Measurements from ENCODE around the gene REC114. TPM values are rescaled to one million over a fixed set of nuclear protein-coding genes. Genes with fewer than 3 reads are reported as not detected.

The REC114 gene
- polyA plus RNA-seq, 1 donor (not counting 4 experiments of a cell fraction or from before 2014, with no cell fraction given) = not detected

GRCh38 chr15:73474785-73475184, 31.8 kb downstream of the REC114 start:
- FAIRE-seq (no peak), DNase-seq (ENCODE audit: low read depth, low spot score) (no peak)
- Histone ChIP-seq H3K4me3 (ENCODE audit: control insufficient read depth in 2 of 3, extremely low read depth in 1 of 3, insufficient read depth in 2 of 3, low read depth in 1 of 3, low read length in 3 of 3) (no peak overlapping the region), H3K9me3 (ENCODE audit: control insufficient read depth, low read depth, low read length) (no peaks in the 10 kb centered on the region), H3K36me3 (ENCODE audit: control insufficient read depth in 2 of 2, extremely low read depth in 1 of 2, insufficient read depth in 2 of 2, low read length in 2 of 2) (no peaks in the 10 kb centered on the region), H3K9ac (ENCODE audit: control insufficient read depth, extremely low read depth, insufficient read depth, low read length) (no peak overlapping the region), H2AFZ (ENCODE audit: control insufficient read depth, low read length) (no peak overlapping the region), H3K27me3 (ENCODE audit: control insufficient read depth, extremely low read depth, insufficient read depth, low read length) (peaks cover 3% of the 10 kb centered on the region), H3K4me1 (ENCODE audit: control insufficient read depth, extremely low read depth, insufficient read depth, low read length) (no peaks in the 10 kb centered on the region), H3K4me2 (ENCODE audit: control insufficient read depth, extremely low read depth, insufficient read depth, low read depth, low read length) (no peak overlapping the region), H4K20me1 (ENCODE audit: control insufficient read depth, extremely low read depth, insufficient read depth, low read length) (no peaks in the 10 kb centered on the region), H3K79me2 (ENCODE audit: control insufficient read depth, insufficient read depth, low read length) (no peaks in the 10 kb centered on the region), H3K27ac (ENCODE audit: control insufficient read depth, insufficient read depth, low read length) (no peak overlapping the region), H3K9me1 (ENCODE audit: control insufficient read depth, extremely low read depth, insufficient read depth, low read length) (no peaks in the 10 kb centered on the region)
- dilution Hi-C loops (cut with MboI; ENCODE audit: extremely low pct_ligation_motif_present, low sequenced_read_pairs) = no loop called here
- no peak for TF ChIP-seq EZH2 (IDR thresholded peaks at IDR 0.05; ENCODE audit: low read length)
- TF ChIP-seq, protein P1, sequence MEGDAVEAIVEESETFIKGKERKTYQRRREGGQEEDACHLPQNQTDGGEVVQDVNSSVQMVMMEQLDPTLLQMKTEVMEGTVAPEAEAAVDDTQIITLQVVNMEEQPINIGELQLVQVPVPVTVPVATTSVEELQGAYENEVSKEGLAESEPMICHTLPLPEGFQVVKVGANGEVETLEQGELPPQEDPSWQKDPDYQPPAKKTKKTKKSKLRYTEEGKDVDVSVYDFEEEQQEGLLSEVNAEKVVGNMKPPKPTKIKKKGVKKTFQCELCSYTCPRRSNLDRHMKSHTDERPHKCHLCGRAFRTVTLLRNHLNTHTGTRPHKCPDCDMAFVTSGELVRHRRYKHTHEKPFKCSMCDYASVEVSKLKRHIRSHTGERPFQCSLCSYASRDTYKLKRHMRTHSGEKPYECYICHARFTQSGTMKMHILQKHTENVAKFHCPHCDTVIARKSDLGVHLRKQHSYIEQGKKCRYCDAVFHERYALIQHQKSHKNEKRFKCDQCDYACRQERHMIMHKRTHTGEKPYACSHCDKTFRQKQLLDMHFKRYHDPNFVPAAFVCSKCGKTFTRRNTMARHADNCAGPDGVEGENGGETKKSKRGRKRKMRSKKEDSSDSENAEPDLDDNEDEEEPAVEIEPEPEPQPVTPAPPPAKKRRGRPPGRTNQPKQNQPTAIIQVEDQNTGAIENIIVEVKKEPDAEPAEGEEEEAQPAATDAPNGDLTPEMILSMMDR (optimal IDR thresholded peaks at IDR 0.05 in 1 of 3, IDR thresholded peaks at IDR 0.05 in 1 of 3, conservative IDR thresholded peaks at IDR 0.05 in 1 of 3; ENCODE audit: extremely low read depth in 1 of 3, insufficient read depth in 2 of 3, low read length in 3 of 3) = no peak

- H3K9ac ChIP-seq (ENCODE audit: control insufficient read depth, extremely low read depth, insufficient read depth, low read length) = no peak overlapping the region
- no peaks in the 10 kb centered on the region for H3K4me1 ChIP-seq (ENCODE audit: control insufficient read depth, extremely low read depth, insufficient read depth, low read length)
- FAIRE-seq (no peak), DNase-seq (ENCODE audit: low read depth, low spot score) (no peak)
- dilution Hi-C loops (cut with MboI; ENCODE audit: extremely low pct_ligation_motif_present, low sequenced_read_pairs) = no loop called here
- H3K9me3 ChIP-seq (ENCODE audit: control insufficient read depth, low read depth, low read length) = no peaks in the 10 kb centered on the region
- H2AFZ ChIP-seq (ENCODE audit: control insufficient read depth, low read length) = no peak overlapping the region
- H3K36me3 ChIP-seq (ENCODE audit: control insufficient read depth in 2 of 2, extremely low read depth in 1 of 2, insufficient read depth in 2 of 2, low read length in 2 of 2) = no peaks in the 10 kb centered on the region
- H3K27ac ChIP-seq (ENCODE audit: control insufficient read depth, insufficient read depth, low read length) = no peak overlapping the region
- TF ChIP-seq, protein P1 (optimal IDR thresholded peaks at IDR 0.05 in 1 of 3, IDR thresholded peaks at IDR 0.05 in 1 of 3, conservative IDR thresholded peaks at IDR 0.05 in 1 of 3; ENCODE audit: extremely low read depth in 1 of 3, insufficient read depth in 2 of 3, low read length in 3 of 3) = no peak
- no peak for TF ChIP-seq EZH2 (IDR thresholded peaks at IDR 0.05; ENCODE audit: low read length)
- H3K9me1 ChIP-seq (ENCODE audit: control insufficient read depth, extremely low read depth, insufficient read depth, low read length) = no peaks in the 10 kb centered on the region
- H3K27me3 ChIP-seq (ENCODE audit: control insufficient read depth, extremely low read depth, insufficient read depth, low read length) = peaks cover 3% of the 10 kb centered on the region
- H4K20me1 ChIP-seq (ENCODE audit: control insufficient read depth, extremely low read depth, insufficient read depth, low read length) = no peaks in the 10 kb centered on the region
- no peak overlapping the region for H3K4me3 ChIP-seq (ENCODE audit: control insufficient read depth in 2 of 3, extremely low read depth in 1 of 3, insufficient read depth in 2 of 3, low read depth in 1 of 3, low read length in 3 of 3)
- H3K79me2 ChIP-seq (ENCODE audit: control insufficient read depth, insufficient read depth, low read length) = no peaks in the 10 kb centered on the region
- H3K4me2 ChIP-seq (ENCODE audit: control insufficient read depth, extremely low read depth, insufficient read depth, low read depth, low read length) = no peak overlapping the region
These were observed 33.8 kb downstream of the REC114 start for GRCh38 chr15:73476704-73477216.
